GM12872 (cell line): ENCODE data around the gene XRRA1.

Experiments
- TF ChIP-seq, protein P1 (sequence below): IDR thresholded peaks from 3 replicates; pipeline ENCODE4 v1.5.1; 2011; ENCODE audit warnings: low read depth, mild to moderate bottlenecking, low read length, moderate library complexity; ENCODE audit not compliant: insufficient read depth

Gene XRRA1

DNA sequence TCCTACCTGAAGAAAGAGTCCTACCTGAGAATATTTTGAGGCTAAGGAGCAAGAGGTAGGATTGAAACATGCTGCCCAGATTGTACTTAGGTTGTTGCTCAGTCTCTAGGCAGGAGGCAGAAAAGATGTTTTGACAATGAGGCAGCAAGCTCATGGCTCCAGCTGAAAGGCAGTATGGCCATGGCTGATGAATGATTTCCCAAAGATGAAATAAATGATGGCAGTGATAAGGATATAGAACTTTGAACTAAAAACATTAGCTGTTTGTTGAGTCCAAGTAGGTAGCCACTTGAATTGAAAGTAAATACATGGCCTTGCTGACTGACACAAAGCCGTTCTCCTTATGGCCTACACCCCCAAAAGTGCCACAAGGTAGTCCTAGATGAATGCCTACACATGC, 33.0 kb upstream of the XRRA1 start:
- TF ChIP-seq, protein P1, sequence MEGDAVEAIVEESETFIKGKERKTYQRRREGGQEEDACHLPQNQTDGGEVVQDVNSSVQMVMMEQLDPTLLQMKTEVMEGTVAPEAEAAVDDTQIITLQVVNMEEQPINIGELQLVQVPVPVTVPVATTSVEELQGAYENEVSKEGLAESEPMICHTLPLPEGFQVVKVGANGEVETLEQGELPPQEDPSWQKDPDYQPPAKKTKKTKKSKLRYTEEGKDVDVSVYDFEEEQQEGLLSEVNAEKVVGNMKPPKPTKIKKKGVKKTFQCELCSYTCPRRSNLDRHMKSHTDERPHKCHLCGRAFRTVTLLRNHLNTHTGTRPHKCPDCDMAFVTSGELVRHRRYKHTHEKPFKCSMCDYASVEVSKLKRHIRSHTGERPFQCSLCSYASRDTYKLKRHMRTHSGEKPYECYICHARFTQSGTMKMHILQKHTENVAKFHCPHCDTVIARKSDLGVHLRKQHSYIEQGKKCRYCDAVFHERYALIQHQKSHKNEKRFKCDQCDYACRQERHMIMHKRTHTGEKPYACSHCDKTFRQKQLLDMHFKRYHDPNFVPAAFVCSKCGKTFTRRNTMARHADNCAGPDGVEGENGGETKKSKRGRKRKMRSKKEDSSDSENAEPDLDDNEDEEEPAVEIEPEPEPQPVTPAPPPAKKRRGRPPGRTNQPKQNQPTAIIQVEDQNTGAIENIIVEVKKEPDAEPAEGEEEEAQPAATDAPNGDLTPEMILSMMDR, result no peak

DNA sequence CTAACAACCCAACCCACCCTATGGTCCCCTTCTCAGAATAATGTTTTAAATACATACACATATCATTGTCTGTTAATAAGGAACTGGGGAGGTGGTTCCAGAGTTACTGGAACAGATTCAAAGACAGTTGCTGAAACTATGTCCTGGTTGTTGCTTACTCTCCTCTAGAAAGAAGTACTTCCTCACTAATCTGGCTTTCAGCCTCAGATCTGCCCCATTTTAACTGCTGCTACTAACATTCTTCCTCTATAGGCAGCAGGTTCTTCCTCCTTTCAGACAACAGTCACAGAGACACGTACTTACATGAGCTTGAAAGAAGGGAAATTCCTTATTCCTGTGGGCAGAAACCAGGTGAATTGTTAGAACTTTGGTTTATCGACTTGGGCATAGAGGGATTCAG, 31.7 kb upstream of the XRRA1 start:
- TF ChIP-seq, protein P1, result no peak

DNA sequence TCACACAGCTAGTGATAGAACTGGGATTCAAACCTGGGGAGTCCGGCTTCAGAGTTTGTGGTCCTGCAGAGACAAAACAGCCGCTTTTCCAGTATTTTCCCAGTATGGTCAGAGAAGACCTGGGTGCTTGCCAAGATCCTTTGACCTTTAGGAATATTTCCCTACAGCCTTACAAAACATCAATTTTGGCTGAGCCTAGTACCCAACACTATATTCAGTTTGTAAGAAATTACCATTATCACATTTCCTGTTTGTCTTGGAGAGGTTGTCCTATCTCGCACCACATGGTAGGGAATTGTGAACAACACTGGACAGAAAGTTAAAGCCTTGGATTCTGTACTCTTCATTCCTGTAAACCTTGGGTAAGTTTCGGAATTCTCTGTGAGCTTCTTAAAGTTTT, 29.1 kb upstream of the XRRA1 start:
- TF ChIP-seq, protein P1, result no peak

- TF ChIP-seq, protein P1, result no peak
Measured at GRCh38 chr11:74971424-74971823, 22.5 kb upstream of the XRRA1 start.

DNA sequence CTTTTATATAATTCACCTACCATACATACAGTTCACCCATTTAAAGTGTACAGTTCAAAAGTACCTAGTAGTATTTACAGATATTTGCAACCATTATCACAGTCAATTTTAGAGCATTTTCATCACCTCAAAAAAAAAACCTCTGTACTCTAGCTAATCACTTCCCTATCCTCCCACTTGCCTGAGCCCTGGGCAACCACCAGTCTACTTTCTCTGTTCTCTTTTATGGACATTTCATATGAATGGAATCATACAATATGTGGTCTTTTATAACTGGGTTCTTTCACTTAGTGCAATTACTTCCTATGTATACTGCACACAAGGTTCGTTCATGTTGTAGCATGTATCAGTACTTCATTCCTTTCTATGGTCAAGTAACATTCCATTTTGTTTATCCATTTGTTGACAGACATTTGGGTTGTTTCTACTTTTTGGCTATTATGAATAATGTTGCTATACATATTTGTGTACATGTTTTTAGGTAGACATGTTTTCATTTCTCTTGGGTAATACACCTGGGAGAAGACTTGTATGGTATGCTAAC, 22.0 kb upstream of the XRRA1 start:
- TF ChIP-seq, protein P1, result no peak

DNA sequence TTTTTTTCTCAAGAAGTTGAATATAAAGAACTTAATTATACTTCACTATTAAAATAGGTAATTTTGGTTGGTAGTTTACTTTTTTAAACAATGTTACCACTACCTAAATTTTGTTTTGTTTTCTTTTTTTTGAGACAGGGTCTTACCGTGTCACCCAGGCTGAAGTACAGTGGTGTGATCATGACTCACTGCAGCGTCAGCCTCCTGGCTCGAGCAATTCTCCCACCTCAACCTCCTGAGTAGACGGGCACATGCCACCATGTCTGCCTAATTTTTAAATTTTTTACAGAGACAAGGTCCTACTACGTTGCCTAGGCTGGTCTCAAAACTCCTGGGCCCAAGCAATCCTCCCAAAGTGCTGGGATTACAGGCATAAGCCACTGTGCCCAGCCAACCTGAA, 17.8 kb upstream of the XRRA1 start:
- TF ChIP-seq, protein P1, result no peak

GRCh38 chr11:74957937-74958629, 9.2 kb upstream of the XRRA1 start:
- TF ChIP-seq, protein P1, result no peak
